Transverse colon (tissue), 4 donors: ENCODE data around the gene IL1RN. TPM values are rescaled to one million over a fixed set of nuclear protein-coding genes. Genes with fewer than 3 reads are reported as not detected.
A peak's percentile ranks its signal among the peaks of the same experiment; 100 is the strongest.

Source experiments
- DNase-seq: peaks from one replicate; pipeline ENCODE4 v3.0.0-alpha.2; 2019
- H3K27ac ChIP-seq, 4 donors: fragments of 200-600 bp; sonication (generic); 2 replicates each; pipeline ENCODE4 v1.5.1; 2016 to 2018; ENCODE audit warnings: inconsistent platforms in 4 of 4
- H3K27me3 ChIP-seq: fragments of 200-600 bp; sonication (generic); 2 replicates; pipeline ENCODE4 v1.5.1; 2017; ENCODE audit warnings: inconsistent platforms
- H3K36me3 ChIP-seq, 4 donors: fragments of 200-600 bp; sonication (generic); 2 replicates each; pipeline ENCODE4 v1.5.1; 2017 to 2019; ENCODE audit warnings: inconsistent platforms in 4 of 4
- H3K4me1 ChIP-seq, 4 donors: fragments of 200-600 bp; sonication (generic); 2 replicates each; pipeline ENCODE4 v1.5.1; 2017 to 2020; ENCODE audit warnings: inconsistent platforms in 4 of 4
- H3K4me3 ChIP-seq, 4 donors: fragments of 200-600 bp; sonication (generic); 1 replicate in 1 of 4; 2 replicates in 3 of 4; pipeline versions ENCODE4 v1.5.1 to v1.6.1; 2017 to 2019; ENCODE audit warnings: inconsistent platforms in 4 of 4
- H3K9me3 ChIP-seq, 2 donors: fragments of 200-600 bp; sonication (generic); 2 replicates each; pipeline ENCODE4 v1.5.1; 2017 to 2019; ENCODE audit warnings: inconsistent platforms in 2 of 2
- CTCF ChIP-seq, 5 experiments: fragments of 200-600 bp in 3 of 5; fragments of 450-650 bp in 2 of 5; sonication (generic) in 3 of 5; IDR thresholded peaks; 1 replicate in 2 of 5; 2 replicates in 3 of 5; pipeline ENCODE4 v1.5.1; 2016 to 2017; ENCODE audit warnings: antibody characterized with exemption in 5 of 5, inconsistent platforms in 3 of 5, mild to moderate bottlenecking in 2 of 5, moderate library complexity in 1 of 5
- EP300 ChIP-seq: sonication (generic); formaldehyde crosslinking; IDR thresholded peaks from one replicate; pipeline ENCODE4 v1.6.1; 2017; ENCODE audit warnings: antibody characterized with exemption, low read depth
- POLR2A ChIP-seq: fragments of 450-650 bp; IDR thresholded peaks from one replicate; pipeline ENCODE4 v1.6.1; 2016; ENCODE audit warnings: antibody characterized with exemption, mild to moderate bottlenecking, moderate library complexity
- POLR2AphosphoS5 ChIP-seq, 3 donors: sonication (generic); formaldehyde crosslinking; IDR thresholded peaks; one replicate each; pipeline ENCODE4 v1.6.1; 2016; ENCODE audit warnings: antibody characterized with exemption in 3 of 3
- WGBS, 2 donors: methylation state at CpG; one replicate each; pipeline ENCODE4 v1.1.5; 2018; ENCODE audit warnings: low coverage in 1 of 2; 5-methylcytosine and 5-hydroxymethylcytosine counted together
- in situ Hi-C, 4 donors: fragments of 200-750 bp; cut with MboI; loops; one replicate each; pipeline versions ENCODE4 v1.15.0 to v1.15.1; 2017; ENCODE audit warnings: low sequenced_read_pairs in 3 of 4, low pct_ligation_motif_present in 1 of 4, low pct_unique_long_range_greater_than_20kb in 1 of 4
- intact Hi-C: fragments of 100-400 bp; cut with DNase I; formaldehyde crosslinking; loops from one replicate; pipeline ENCODE4 v1.15.1; 2023; ENCODE audit warnings: low total_unique reads
- total RNA-seq, 4 donors: library from RNA; depleted of rRNA; stranded (reverse); fragments of >200 nt; gene quantifications; one replicate each; pipeline ENCODE4 v1.1.0, GENCODE V29; 2016

The IL1RN gene
- total RNA-seq, 4 donors from 2014 or later, result 0.40 to 31.8 (median 5.5) TPM

GRCh38 chr2:113162173-113162572 lies 34.8 kb downstream of the IL1RN start:
- in situ Hi-C loops, result no loop called here

DNA sequence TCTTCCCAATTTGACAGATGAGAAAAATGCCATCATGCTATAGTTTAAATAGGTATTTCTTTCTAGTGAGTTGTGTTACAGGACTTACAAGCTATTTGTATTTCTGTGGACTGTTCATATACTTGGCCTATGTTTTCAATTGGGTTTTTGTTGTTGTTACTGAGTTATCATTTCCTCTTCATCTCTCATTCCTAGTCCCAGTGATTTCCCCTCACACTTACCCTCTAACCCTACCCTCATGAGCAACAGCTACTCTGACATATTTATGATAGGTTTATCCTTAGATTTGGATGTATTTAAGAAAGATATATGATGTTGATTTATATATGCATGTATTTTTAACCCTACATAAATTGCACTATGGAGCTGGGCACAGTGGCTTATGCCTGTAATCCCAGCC lies 35.5 kb downstream of the IL1RN start:
- Histone ChIP-seq H3K4me3 (no peak overlapping the region), H3K4me1 (peaks cover 0 to 40% (median 15%) of the 10 kb centered on the region in 4 donors), H3K9me3 (no peaks in the 10 kb centered on the region), H3K27me3 (no peaks in the 10 kb centered on the region), H3K36me3 (no peaks in the 10 kb centered on the region), H3K27ac (no peak overlapping the region)
- DNase-seq, result no peak
- in situ Hi-C loops (no loop called here), intact Hi-C loops (no loop called here)
- TF ChIP-seq POLR2AphosphoS5 (IDR thresholded peaks at IDR 0.05) (no peak), CTCF (IDR thresholded peaks at IDR 0.05) (no peak), EP300 (no peak), POLR2A (no peak)

More at GRCh38 chr2:113162173-113162572, 34.8 kb downstream of the IL1RN start:
- H3K27ac ChIP-seq, result no peak overlapping the region
- DNase-seq, result no peak
- no peaks in the 10 kb centered on the region for H3K27me3 ChIP-seq
- H3K36me3 ChIP-seq, result no peaks in the 10 kb centered on the region
- no peak overlapping the region for H3K4me3 ChIP-seq
- 80 to 88% methylated on average over 2 to 10 of the region's 10 CpGs for WGBS, 2 donors
- H3K4me1 ChIP-seq, result peaks cover 0 to 35% (median 15%) of the 10 kb centered on the region in 4 donors
- no peak for TF ChIP-seq EP300
- H3K9me3 ChIP-seq, result no peaks in the 10 kb centered on the region
- intact Hi-C loops, result no loop called here

GRCh38 chr2:113164215-113164929 lies 37.0 kb downstream of the IL1RN start:
- WGBS, 2 donors, result 77 to 82% methylated on average over 10 to 11 of the region's 11 CpGs
- in situ Hi-C loops (no loop called here), intact Hi-C loops (no loop called here)
- no peaks in the 10 kb centered on the region for H3K36me3 ChIP-seq
- DNase-seq, result no peak
- no peak overlapping the region for H3K4me3 ChIP-seq
- peak overlapping the region in 2 of 4 donors; percentile 73 to 78 for H3K27ac ChIP-seq
- TF ChIP-seq POLR2AphosphoS5 (IDR thresholded peaks at IDR 0.05), result no peak
- no peak for TF ChIP-seq CTCF (IDR thresholded peaks at IDR 0.05)
- TF ChIP-seq EP300, result no peak
- no peak for TF ChIP-seq POLR2A
- H3K4me1 ChIP-seq, result peaks cover 0 to 34% (median 8%) of the 10 kb centered on the region in 4 donors
- no peaks in the 10 kb centered on the region for H3K9me3 ChIP-seq
- no peaks in the 10 kb centered on the region for H3K27me3 ChIP-seq

GRCh38 chr2:113164930-113165585 lies 37.7 kb downstream of the IL1RN start:
- TF ChIP-seq POLR2AphosphoS5 (IDR thresholded peaks at IDR 0.05) (no peak), CTCF (IDR thresholded peaks at IDR 0.05) (no peak), EP300 (no peak), POLR2A (no peak)
- H3K9me3 ChIP-seq, result no peaks in the 10 kb centered on the region
- no peak for DNase-seq
- no peak overlapping the region for H3K4me3 ChIP-seq
- WGBS, 2 donors, result 72% methylated on average over 10 of the region's 10 CpGs; no CpG with 5 or more reads in 1 of the 2 donors
- peak overlapping the region in 3 of 4 donors; percentile 3 to 78 (median 73) for H3K27ac ChIP-seq
- H3K4me1 ChIP-seq, result peaks cover 0 to 34% (median 8%) of the 10 kb centered on the region in 4 donors
- H3K36me3 ChIP-seq, result no peaks in the 10 kb centered on the region
- in situ Hi-C loops, result no loop called here
- intact Hi-C loops, result no loop called here
- no peaks in the 10 kb centered on the region for H3K27me3 ChIP-seq
